DMS153 treated with DMSO at 0.1 percent for 48 hours (cell line): Measurements from ENCODE around the gene HAO1.
"Not testable (repeated sequence)": the region's sequence is repeated elsewhere in the genome, so short reads cannot be mapped to it uniquely, and the experiment has no call there.

Experiments
- DNase-seq: peaks from one replicate; lab custom pipeline; 2025; ENCODE audit not compliant: unreplicated experiment; lab: John Stamatoyannopoulos, UW

HAO1 gene

DNA sequence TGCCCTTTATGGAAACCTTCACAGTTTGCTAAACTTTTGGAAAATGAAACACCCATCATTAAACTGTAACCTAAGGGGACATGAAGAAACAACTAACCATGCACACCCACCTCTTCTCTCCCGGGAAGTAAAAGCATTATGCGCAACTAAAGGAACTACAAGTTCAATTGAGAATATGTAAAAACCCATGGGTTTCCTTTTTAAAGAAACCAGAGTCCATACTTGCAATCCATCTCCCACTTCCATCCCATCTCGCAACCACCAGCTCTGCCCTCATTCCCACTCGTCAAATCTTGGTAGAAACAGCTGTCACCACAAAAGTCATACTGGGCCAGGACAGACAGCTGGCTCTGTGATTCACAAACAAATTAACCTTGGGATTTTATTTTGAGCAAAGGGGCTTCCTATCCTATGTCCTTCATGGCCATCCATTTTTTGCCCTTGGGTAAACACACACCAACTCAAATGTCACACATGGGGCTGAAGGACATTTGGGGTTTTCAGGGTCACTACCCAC lies 81.5 kb downstream of the HAO1 start:
- no peak for DNase-seq

- DNase-seq = no peak
Measured at GRCh38 chr20:7856756-7857155, 83.5 kb downstream of the HAO1 start.

- no peak for DNase-seq
Measured at GRCh38 chr20:7855545-7855944, 84.7 kb downstream of the HAO1 start.

- no peak for DNase-seq
Measured at GRCh38 chr20:7853493-7853892, 86.8 kb downstream of the HAO1 start.

DNA sequence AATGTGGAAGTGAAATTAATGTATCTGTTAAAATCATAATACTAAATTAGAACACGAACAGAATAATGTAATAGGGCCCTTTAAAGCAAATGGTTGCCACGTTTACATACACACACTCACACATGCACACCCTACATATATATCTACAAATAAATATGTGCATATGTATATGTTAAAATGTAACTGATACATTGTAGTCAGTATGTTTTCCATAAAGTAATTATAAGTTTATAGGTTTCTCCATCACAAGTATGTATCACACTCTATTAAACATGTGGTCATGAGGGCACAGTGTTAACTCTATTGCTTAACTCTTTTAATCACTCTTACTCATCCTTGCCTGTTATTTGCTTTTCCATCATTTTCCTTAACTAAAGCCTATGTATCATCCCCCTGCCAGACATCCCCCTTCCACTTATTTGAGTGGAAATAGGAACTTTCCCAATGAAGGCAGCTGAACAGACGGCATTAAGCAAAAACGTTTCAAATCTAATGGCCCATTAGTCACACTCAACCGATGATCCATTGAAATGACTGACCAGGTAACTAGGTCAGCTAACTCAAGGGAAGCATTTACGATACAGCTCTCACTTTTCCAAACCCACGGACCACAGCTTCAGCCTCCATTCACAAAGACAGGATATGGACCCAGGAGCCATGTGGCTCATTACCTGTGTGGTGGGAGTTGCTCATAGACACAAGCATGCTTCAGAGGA lies 89.3 kb downstream of the HAO1 start:
- DNase-seq = no peak

DNA sequence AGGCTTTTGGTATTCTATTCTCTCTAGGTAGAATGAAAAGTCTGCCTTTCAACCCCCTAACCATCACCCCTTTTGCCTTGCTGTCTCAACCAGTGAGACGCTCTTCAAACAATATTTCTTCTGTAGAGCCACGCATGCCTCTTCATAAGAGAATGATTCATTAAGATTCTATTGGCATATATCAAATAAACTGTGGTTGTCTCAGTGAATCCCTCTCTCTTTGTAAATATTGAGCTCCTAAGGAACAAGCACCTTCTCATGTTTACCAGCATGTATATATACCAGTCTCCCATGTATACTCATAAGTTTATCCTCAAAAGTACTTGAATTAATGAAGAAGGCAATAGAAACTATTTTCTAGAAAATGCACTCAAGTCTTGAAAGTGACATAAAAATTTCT lies 90.6 kb downstream of the HAO1 start:
- no peak for DNase-seq

DNA sequence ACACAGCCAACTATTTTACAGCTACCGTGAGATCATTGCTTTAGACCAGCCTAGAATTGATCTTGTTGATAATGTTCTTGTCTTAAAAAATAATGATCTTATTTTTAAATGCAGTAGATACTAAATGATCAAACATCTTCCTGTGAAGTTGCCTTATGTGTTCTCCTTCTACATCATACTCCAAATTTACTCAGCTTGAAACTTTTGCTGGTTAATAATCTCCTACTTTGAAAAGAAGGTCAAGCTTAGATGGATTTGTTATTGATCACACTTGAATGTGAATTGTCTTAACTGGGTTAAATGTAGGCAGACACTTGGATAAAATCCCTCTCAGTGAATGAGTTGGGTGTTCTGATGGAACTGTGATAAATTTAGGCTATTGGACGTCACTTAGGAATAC lies 91.9 kb downstream of the HAO1 start:
- no peak for DNase-seq

GRCh38 chr20:7843613-7844012 lies 96.6 kb downstream of the HAO1 start:
- DNase-seq = no peak

- no peak for DNase-seq
Measured at GRCh38 chr20:7841971-7842310, 98.3 kb downstream of the HAO1 start.

GRCh38 chr20:7841291-7841970 lies 98.8 kb downstream of the HAO1 start:
- DNase-seq = no peak

- DNase-seq = no peak
Measured at GRCh38 chr20:7836076-7836475, 104.2 kb downstream of the HAO1 start.

GRCh38 chr20:7834441-7834840 lies 105.8 kb downstream of the HAO1 start:
- DNase-seq = not testable (repeated sequence)
